ENCODE data around the gene BMPR1A. TPM values are rescaled to one million over a fixed set of nuclear protein-coding genes. Genes with fewer than 3 reads are reported as not detected.

Gene BMPR1A
- polyA plus RNA-seq, 2 of the 4 experiments (the other 2 are of a cell fraction): 25.5 to 39.0 TPM

DNA sequence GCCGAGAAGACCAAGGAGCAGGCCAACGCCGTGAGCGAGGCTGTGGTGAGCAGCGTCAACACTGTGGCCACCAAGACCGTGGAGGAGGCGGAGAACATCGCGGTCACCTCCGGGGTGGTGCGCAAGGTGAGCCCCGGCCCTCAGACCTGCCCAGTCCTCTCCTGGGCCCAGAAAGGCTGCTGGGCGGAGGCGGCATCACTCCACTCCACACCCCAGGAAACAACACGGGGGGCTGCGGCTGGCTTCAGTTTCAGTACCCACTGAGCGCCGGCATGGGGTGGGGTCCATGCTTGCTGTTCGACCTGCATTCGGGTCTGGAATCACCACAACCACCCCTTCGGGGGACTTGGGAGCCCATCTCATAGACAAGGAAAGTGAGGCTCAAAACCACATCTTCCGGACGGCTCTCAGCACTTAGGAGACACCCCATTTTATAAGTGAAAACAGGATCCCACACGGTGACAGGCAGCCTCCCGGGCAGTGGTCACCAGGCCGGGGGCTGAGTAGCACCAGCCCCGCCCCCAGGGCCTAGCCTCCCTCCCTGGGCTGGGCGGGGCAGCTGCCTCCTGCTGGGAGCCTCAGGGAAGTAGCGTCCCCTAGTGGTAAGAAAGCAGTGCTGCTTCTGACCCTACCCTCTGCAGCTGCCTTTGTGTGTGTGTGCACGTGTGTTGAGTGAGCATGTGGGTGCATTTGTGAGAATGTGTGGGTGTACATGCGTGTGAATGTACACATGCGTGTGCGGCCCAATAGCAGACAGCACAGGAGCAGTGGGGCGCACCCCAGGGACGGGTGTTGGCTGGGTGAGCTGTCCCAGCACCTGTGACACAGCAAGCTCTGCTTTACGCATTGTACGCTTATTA is 203.8 kb downstream of the BMPR1A start:
- Histone ChIP-seq H3K27ac (peak overlapping the region; percentile 68 to 89), H3K9me3 (no peaks in the 10 kb centered on the region), H3K4me1 (peaks cover 39% of the 10 kb centered on the region), H3K4me2 (peak overlapping the region; percentile 76), H3K4me3 (no peak overlapping the region)
- ATAC-seq (peak; percentile 36 to 82), DNase-seq (ENCODE audit: low read depth in 1 of 2, low spot score in 1 of 2) (peak in 1 of 2 experiments; percentile 84), FAIRE-seq (no peak)
- TF ChIP-seq, protein P1, sequence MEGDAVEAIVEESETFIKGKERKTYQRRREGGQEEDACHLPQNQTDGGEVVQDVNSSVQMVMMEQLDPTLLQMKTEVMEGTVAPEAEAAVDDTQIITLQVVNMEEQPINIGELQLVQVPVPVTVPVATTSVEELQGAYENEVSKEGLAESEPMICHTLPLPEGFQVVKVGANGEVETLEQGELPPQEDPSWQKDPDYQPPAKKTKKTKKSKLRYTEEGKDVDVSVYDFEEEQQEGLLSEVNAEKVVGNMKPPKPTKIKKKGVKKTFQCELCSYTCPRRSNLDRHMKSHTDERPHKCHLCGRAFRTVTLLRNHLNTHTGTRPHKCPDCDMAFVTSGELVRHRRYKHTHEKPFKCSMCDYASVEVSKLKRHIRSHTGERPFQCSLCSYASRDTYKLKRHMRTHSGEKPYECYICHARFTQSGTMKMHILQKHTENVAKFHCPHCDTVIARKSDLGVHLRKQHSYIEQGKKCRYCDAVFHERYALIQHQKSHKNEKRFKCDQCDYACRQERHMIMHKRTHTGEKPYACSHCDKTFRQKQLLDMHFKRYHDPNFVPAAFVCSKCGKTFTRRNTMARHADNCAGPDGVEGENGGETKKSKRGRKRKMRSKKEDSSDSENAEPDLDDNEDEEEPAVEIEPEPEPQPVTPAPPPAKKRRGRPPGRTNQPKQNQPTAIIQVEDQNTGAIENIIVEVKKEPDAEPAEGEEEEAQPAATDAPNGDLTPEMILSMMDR (IDR thresholded peaks at IDR 0.05): peak; percentile 82
- TF ChIP-seq CHD4 (IDR thresholded peaks at IDR 0.05; ENCODE audit: borderline replicate concordance) (no peak), CBX8 (IDR thresholded peaks at IDR 0.05) (no peak), KDM1A (IDR thresholded peaks at IDR 0.05; ENCODE audit: low read depth) (0 out of 2 replicates have a peak, but pooled peaks have one; percentile 27), POLR2AphosphoS2 (conservative IDR thresholded peaks at IDR 0.05; ENCODE audit: low read length) (no peak), MAZ (IDR thresholded peaks at IDR 0.05; ENCODE audit: borderline replicate concordance, low read depth, low read length) (0 out of 2 replicates have a peak, but pooled peaks have one; percentile 61), PHF8 (IDR thresholded peaks at IDR 0.05; ENCODE audit: borderline replicate concordance, low read depth) (no peak), SMC3 (IDR thresholded peaks at IDR 0.05) (peak; percentile 50), RAD21 (conservative IDR thresholded peaks at IDR 0.05 in 1 of 2, IDR thresholded peaks at IDR 0.05 in 1 of 2) (peak; percentile 64 to 82)
- TF ChIP-seq, protein P2, sequence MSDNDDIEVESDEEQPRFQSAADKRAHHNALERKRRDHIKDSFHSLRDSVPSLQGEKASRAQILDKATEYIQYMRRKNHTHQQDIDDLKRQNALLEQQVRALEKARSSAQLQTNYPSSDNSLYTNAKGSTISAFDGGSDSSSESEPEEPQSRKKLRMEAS (IDR thresholded peaks at IDR 0.05): peak; percentile 74
- WGBS (ENCODE audit: missing lambda C conversion rate): 76% methylated on average over 35 of the region's 37 CpGs
- POLR2A ChIA-PET: interaction anchor here (0.8 to 1.2 kb wide), 3 partner anchors 10 to 135 kb away, joined by 3 read pairs; no protein-coding TSS in a partner anchor
- CTCF ChIA-PET: interaction anchor here (0.6 to 5.6 kb wide), 9 partner anchors 8 to 136 kb away, joined by 3 to 23 read pairs (median 6); partner anchors contain the start of genes ADIRF and SHLD2

DNA sequence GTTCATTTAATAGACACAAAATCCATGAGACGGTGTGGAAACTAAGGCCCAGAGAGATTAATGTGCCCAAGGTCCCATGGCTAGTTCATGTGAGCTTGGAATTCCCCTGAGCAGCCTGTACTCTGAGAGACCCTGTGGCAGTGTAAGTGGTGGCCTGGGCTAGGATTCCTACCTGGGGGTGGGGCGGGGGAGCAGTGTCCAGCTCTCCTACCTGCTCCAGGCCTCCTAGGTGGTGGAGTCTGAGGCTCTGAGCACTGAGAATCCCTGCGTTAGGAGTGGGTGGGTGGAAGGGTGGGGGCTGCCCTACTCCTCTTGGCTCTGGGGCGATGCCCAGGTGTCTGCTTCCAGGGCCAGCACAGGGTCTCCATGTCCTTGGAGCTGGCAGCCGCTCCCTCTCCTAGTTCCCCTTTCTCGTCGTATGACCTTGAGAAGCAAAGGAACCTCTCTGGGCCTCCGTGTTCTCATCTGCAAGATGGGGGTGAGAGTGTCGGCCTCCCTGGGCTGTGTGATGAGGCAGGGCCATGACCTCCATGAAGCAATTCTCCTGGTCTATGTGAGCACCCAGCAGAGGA is 204.5 kb downstream of the BMPR1A start:
- Histone ChIP-seq H3K4me2 (peak overlapping the region; percentile 76; the same call in 2 of the 3 replicates), H3K27ac (peak overlapping the region; percentile 68 to 89; a peak in 4 of 6 replicates), H3K9me3 (no peaks in the 10 kb centered on the region), H3K4me1 (peaks cover 39% of the 10 kb centered on the region), H3K4me3 (no peak overlapping the region)
- POLR2A ChIA-PET: interaction anchor here (0.8 to 1.1 kb wide), 2 partner anchors 10 to 135 kb away, joined by 3 read pairs; no protein-coding TSS in a partner anchor
- CTCF ChIA-PET: interaction anchor here (1.2 to 5.6 kb wide), 6 partner anchors 7 to 135 kb away, joined by 4 to 23 read pairs (median 16); partner anchors contain the start of genes ADIRF and SHLD2
- 86% methylated on average over 8 of the region's 9 CpGs for WGBS (ENCODE audit: missing lambda C conversion rate)
- FAIRE-seq (no peak), DNase-seq (ENCODE audit: low read depth in 1 of 2, low spot score in 1 of 2) (no peak), ATAC-seq (no peak)
- TF ChIP-seq, protein P3, sequence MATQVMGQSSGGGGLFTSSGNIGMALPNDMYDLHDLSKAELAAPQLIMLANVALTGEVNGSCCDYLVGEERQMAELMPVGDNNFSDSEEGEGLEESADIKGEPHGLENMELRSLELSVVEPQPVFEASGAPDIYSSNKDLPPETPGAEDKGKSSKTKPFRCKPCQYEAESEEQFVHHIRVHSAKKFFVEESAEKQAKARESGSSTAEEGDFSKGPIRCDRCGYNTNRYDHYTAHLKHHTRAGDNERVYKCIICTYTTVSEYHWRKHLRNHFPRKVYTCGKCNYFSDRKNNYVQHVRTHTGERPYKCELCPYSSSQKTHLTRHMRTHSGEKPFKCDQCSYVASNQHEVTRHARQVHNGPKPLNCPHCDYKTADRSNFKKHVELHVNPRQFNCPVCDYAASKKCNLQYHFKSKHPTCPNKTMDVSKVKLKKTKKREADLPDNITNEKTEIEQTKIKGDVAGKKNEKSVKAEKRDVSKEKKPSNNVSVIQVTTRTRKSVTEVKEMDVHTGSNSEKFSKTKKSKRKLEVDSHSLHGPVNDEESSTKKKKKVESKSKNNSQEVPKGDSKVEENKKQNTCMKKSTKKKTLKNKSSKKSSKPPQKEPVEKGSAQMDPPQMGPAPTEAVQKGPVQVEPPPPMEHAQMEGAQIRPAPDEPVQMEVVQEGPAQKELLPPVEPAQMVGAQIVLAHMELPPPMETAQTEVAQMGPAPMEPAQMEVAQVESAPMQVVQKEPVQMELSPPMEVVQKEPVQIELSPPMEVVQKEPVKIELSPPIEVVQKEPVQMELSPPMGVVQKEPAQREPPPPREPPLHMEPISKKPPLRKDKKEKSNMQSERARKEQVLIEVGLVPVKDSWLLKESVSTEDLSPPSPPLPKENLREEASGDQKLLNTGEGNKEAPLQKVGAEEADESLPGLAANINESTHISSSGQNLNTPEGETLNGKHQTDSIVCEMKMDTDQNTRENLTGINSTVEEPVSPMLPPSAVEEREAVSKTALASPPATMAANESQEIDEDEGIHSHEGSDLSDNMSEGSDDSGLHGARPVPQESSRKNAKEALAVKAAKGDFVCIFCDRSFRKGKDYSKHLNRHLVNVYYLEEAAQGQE (IDR thresholded peaks at IDR 0.05): no peak
- TF ChIP-seq EHMT2 (IDR thresholded peaks at IDR 0.05; ENCODE audit: low read depth): no peak
- TF ChIP-seq CHD2 (IDR thresholded peaks at IDR 0.05; ENCODE audit: low read length, partially characterized antibody): no peak
- TF ChIP-seq, protein P2 (IDR thresholded peaks at IDR 0.05): 0 out of 2 replicates have a peak, but pooled peaks have one; percentile 9
- no peak for TF ChIP-seq HOXB5 (CRISPR knock-in tag; IDR thresholded peaks at IDR 0.05)
